ENCODE measurements around the gene HTT.

DNA sequence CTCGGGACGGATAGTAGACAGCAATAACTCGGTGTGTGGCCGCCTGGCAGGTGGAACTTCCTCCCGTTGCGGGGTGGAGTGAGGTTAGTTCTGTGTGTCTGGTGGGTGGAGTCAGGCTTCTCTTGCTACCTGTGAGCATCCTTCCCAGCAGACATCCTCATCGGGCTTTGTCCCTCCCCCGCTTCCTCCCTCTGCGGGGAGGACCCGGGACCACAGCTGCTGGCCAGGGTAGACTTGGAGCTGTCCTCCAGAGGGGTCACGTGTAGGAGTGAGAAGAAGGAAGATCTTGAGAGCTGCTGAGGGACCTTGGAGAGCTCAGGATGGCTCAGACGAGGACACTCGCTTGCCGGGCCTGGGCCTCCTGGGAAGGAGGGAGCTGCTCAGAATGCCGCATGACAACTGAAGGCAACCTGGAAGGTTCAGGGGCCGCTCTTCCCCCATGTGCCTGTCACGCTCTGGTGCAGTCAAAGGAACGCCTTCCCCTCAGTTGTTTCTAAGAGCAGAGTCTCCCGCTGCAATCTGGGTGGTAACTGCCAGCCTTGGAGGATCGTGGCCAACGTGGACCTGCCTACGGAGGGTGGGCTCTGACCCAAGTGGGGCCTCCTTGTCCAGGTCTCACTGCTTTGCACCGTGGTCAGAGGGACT, 168.8 kb downstream of the HTT start:
- TF ChIP-seq, protein P1, sequence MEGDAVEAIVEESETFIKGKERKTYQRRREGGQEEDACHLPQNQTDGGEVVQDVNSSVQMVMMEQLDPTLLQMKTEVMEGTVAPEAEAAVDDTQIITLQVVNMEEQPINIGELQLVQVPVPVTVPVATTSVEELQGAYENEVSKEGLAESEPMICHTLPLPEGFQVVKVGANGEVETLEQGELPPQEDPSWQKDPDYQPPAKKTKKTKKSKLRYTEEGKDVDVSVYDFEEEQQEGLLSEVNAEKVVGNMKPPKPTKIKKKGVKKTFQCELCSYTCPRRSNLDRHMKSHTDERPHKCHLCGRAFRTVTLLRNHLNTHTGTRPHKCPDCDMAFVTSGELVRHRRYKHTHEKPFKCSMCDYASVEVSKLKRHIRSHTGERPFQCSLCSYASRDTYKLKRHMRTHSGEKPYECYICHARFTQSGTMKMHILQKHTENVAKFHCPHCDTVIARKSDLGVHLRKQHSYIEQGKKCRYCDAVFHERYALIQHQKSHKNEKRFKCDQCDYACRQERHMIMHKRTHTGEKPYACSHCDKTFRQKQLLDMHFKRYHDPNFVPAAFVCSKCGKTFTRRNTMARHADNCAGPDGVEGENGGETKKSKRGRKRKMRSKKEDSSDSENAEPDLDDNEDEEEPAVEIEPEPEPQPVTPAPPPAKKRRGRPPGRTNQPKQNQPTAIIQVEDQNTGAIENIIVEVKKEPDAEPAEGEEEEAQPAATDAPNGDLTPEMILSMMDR (IDR thresholded peaks at IDR 0.05; ENCODE audit: low read length) = no peak
- TF ChIP-seq EZH2 (optimal IDR thresholded peaks at IDR 0.05; ENCODE audit: low read depth, low read length) (no peak), EZH2phosphoT487 (IDR thresholded peaks at IDR 0.05; ENCODE audit: low read length) (no peak)
